OCI-LY1 (cell line): ENCODE results near the gene LONP1.

Source experiments
- H2AFZ ChIP-seq: fragments of 200-600 bp; sonication (generic), shearing (Covaris generic); 2 replicates; pipeline ENCODE4 v1.6.0; 2014; ENCODE audit warnings: antibody characterized with exemption, mild to moderate bottlenecking, low read length
- H3F3A ChIP-seq: fragments of 200-600 bp; sonication (generic), shearing (Covaris generic); 2 replicates; pipeline ENCODE4 v1.6.0; 2014; ENCODE audit warnings: mild to moderate bottlenecking, antibody characterized with exemption, low read length, moderate library complexity; ENCODE audit not compliant: insufficient read depth
- H3K27ac ChIP-seq: fragments of 200-600 bp; sonication (generic); 2 replicates; pipeline ENCODE4 v1.5.1; 2014; ENCODE audit warnings: low read length, mixed run types, mild to moderate bottlenecking, low read depth; ENCODE audit not compliant: poor library complexity, severe bottlenecking
- H3K27me3 ChIP-seq: fragments of 200-600 bp; sonication (generic); 2 replicates; pipeline ENCODE4 v1.6.0; 2014; ENCODE audit warnings: antibody characterized with exemption, mild to moderate bottlenecking, low read length, moderate library complexity; ENCODE audit not compliant: insufficient read depth
- H3K36me3 ChIP-seq: fragments of 200-600 bp; sonication (generic); 2 replicates; pipeline ENCODE4 v1.6.1; 2014; ENCODE audit warnings: mild to moderate bottlenecking, antibody characterized with exemption, low read length, moderate library complexity, mixed read lengths; ENCODE audit not compliant: insufficient read depth
- H3K4me1 ChIP-seq: fragments of 200-600 bp; sonication (generic); 2 replicates; pipeline ENCODE4 v1.5.1; 2014; ENCODE audit warnings: mild to moderate bottlenecking, low read length, moderate library complexity; ENCODE audit not compliant: insufficient read depth, severe bottlenecking
- H3K4me2 ChIP-seq: fragments of 200-600 bp; sonication (generic), shearing (Covaris generic); 2 replicates; pipeline ENCODE4 v1.6.1; 2014; ENCODE audit warnings: low read length
- H3K4me3 ChIP-seq: fragments of 200-600 bp; sonication (generic); 2 replicates; pipeline ENCODE4 v1.5.1; 2014; ENCODE audit warnings: low read length, low read depth, mild to moderate bottlenecking, mixed read lengths; ENCODE audit not compliant: poor library complexity, severe bottlenecking
- H3K79me2 ChIP-seq: fragments of 200-600 bp; shearing (Covaris generic); 2 replicates; pipeline ENCODE4 v1.6.1; 2016; ENCODE audit warnings: mixed run types, low read length, mixed read lengths; ENCODE audit not compliant: insufficient read depth
- H3K9ac ChIP-seq: fragments of 200-600 bp; sonication (generic), shearing (Covaris generic); 2 replicates; pipeline ENCODE4 v1.6.1; 2014; ENCODE audit warnings: mild to moderate bottlenecking, low read length, mixed read lengths
- H3K9me2 ChIP-seq: fragments of 200-600 bp; sonication (generic), shearing (Covaris generic); 2 replicates; pipeline ENCODE4 v1.6.1; 2014; ENCODE audit warnings: low read depth, mild to moderate bottlenecking, low read length, mixed read lengths
- H3K9me3 ChIP-seq: fragments of 200-600 bp; shearing (Covaris generic); 2 replicates; pipeline ENCODE4 v1.6.1; 2014; ENCODE audit warnings: low read length, mixed read lengths
- H4K20me1 ChIP-seq: fragments of 200-600 bp; sonication (generic), shearing (Covaris generic); 2 replicates; pipeline ENCODE4 v1.6.0; 2016; ENCODE audit warnings: mild to moderate bottlenecking, low read length; ENCODE audit not compliant: insufficient read depth
- CTCF ChIP-seq: fragments of 200-600 bp; sonication (generic), shearing (Covaris generic); IDR thresholded peaks from 2 replicates; pipeline ENCODE4 v1.5.1; 2017; ENCODE audit warnings: mild to moderate bottlenecking, antibody characterized with exemption, low read length, moderate library complexity, mixed read lengths
- EZH2 ChIP-seq: fragments of 200-600 bp; sonication (generic), shearing (Covaris generic); IDR thresholded peaks from 2 replicates; pipeline ENCODE4 v1.8.0; 2017; ENCODE audit warnings: borderline replicate concordance, mixed run types, mild to moderate bottlenecking, antibody characterized with exemption, low read length, moderate library complexity, mixed read lengths

The LONP1 gene

GRCh38 chr19:5661483-5661882 lies 58.5 kb downstream of the LONP1 start:
- H3K27ac ChIP-seq: no peak overlapping the region
- no peaks in the 10 kb centered on the region for H3K79me2 ChIP-seq
- TF ChIP-seq CTCF (no peak), EZH2 (no peak)

GRCh38 chr19:5655412-5655811 lies 64.5 kb downstream of the LONP1 start:
- Histone ChIP-seq H3K9me2 (no peaks in the 10 kb centered on the region), H3K4me1 (no peaks in the 10 kb centered on the region), H2AFZ (no peak overlapping the region), H3K79me2 (no peaks in the 10 kb centered on the region), H4K20me1 (no peaks in the 10 kb centered on the region), H3K9me3 (no peaks in the 10 kb centered on the region), H3K9ac (no peak overlapping the region), H3K27ac (no peak overlapping the region), H3K4me2 (no peak overlapping the region), H3K4me3 (no peak overlapping the region), H3K27me3 (no peaks in the 10 kb centered on the region), H3K36me3 (peaks cover 96% of the 10 kb centered on the region), H3F3A (no peaks in the 10 kb centered on the region)
- TF ChIP-seq EZH2: no peak
- no peak for TF ChIP-seq CTCF

More at GRCh38 chr19:5661483-5661882, 58.5 kb downstream of the LONP1 start:
- no peaks in the 10 kb centered on the region for H3K4me1 ChIP-seq
- H3K4me2 ChIP-seq: no peak overlapping the region
- no peak overlapping the region for H2AFZ ChIP-seq
- peaks cover 94% of the 10 kb centered on the region for H3K36me3 ChIP-seq
- no peaks in the 10 kb centered on the region for H3F3A ChIP-seq
- H4K20me1 ChIP-seq: no peaks in the 10 kb centered on the region
- no peak overlapping the region for H3K9ac ChIP-seq
- H3K9me3 ChIP-seq: no peaks in the 10 kb centered on the region
- no peak overlapping the region for H3K4me3 ChIP-seq
- no peaks in the 10 kb centered on the region for H3K27me3 ChIP-seq
- no peaks in the 10 kb centered on the region for H3K9me2 ChIP-seq

GRCh38 chr19:5654931-5655330 lies 65.0 kb downstream of the LONP1 start:
- peaks cover 96% of the 10 kb centered on the region for H3K36me3 ChIP-seq
- H3K9me2 ChIP-seq: no peaks in the 10 kb centered on the region
- no peak for TF ChIP-seq CTCF
- TF ChIP-seq EZH2: no peak
- H3K4me2 ChIP-seq: no peak overlapping the region
- H3K9me3 ChIP-seq: no peaks in the 10 kb centered on the region
- H3F3A ChIP-seq: no peaks in the 10 kb centered on the region
- no peak overlapping the region for H3K4me3 ChIP-seq
- no peaks in the 10 kb centered on the region for H3K4me1 ChIP-seq
- no peaks in the 10 kb centered on the region for H3K79me2 ChIP-seq
- no peaks in the 10 kb centered on the region for H3K27me3 ChIP-seq
- H2AFZ ChIP-seq: no peak overlapping the region
- H3K9ac ChIP-seq: no peak overlapping the region
- no peaks in the 10 kb centered on the region for H4K20me1 ChIP-seq
- H3K27ac ChIP-seq: no peak overlapping the region
